Effector memory CD4-positive, alpha-beta T cell (primary cell): ENCODE measurements around the gene C3orf20.

Source experiments
- DNase-seq, 3 donors: peaks; one replicate each; pipeline ENCODE4 v3.0.0-alpha.2; 2020
- H3K27ac ChIP-seq: 2 replicates; pipeline ENCODE4 v1.7.0; 2013; ENCODE audit warnings: mild to moderate bottlenecking, low read length, moderate library complexity; ENCODE audit not compliant: insufficient read depth, poor library complexity, severe bottlenecking
- H3K27me3 ChIP-seq: replicated peaks from 2 replicates; pipeline ENCODE4 v1.7.0; 2013; ENCODE audit warnings: mild to moderate bottlenecking, low read length; ENCODE audit not compliant: insufficient read depth, control insufficient read depth, poor library complexity, severe bottlenecking
- H3K36me3 ChIP-seq: 2 replicates; pipeline ENCODE4 v1.7.0; 2013; ENCODE audit warnings: mild to moderate bottlenecking, low read length, moderate library complexity; ENCODE audit not compliant: control insufficient read depth, insufficient read depth
- H3K4me1 ChIP-seq: 2 replicates; pipeline ENCODE4 v1.7.0; 2013; ENCODE audit warnings: low read length, mild to moderate bottlenecking; ENCODE audit not compliant: control insufficient read depth, insufficient read depth, poor library complexity, severe bottlenecking
- H3K4me3 ChIP-seq: 2 replicates; pipeline ENCODE4 v1.7.0; 2013; ENCODE audit warnings: low read length, low read depth, mild to moderate bottlenecking; ENCODE audit not compliant: insufficient read depth, poor library complexity, severe bottlenecking
- H3K9me3 ChIP-seq: 2 replicates; pipeline ENCODE4 v1.7.0; 2013; ENCODE audit warnings: mild to moderate bottlenecking, low read length, moderate library complexity; ENCODE audit not compliant: control insufficient read depth

The C3orf20 gene

GRCh38 chr3:14689247-14689980 lies 14.5 kb downstream of the C3orf20 start:
- H3K4me1 ChIP-seq = no peaks in the 10 kb centered on the region
- no peak overlapping the region for H3K27ac ChIP-seq
- H3K9me3 ChIP-seq = no peaks in the 10 kb centered on the region
- no peak overlapping the region for H3K4me3 ChIP-seq
- no peaks in the 10 kb centered on the region for H3K27me3 ChIP-seq
- H3K36me3 ChIP-seq = no peaks in the 10 kb centered on the region
- no peak for DNase-seq

GRCh38 chr3:14691239-14691638 lies 16.3 kb downstream of the C3orf20 start:
- Histone ChIP-seq H3K27ac (no peak overlapping the region), H3K9me3 (no peaks in the 10 kb centered on the region), H3K4me1 (no peaks in the 10 kb centered on the region), H3K27me3 (no peaks in the 10 kb centered on the region), H3K36me3 (no peaks in the 10 kb centered on the region), H3K4me3 (no peak overlapping the region)
- DNase-seq = no peak

- no peaks in the 10 kb centered on the region for H3K36me3 ChIP-seq
Measured at GRCh38 chr3:14691719-14692118, 16.8 kb downstream of the C3orf20 start.

GRCh38 chr3:14698601-14699244 lies 23.8 kb downstream of the C3orf20 start:
- no peaks in the 10 kb centered on the region for H3K27me3 ChIP-seq

More at GRCh38 chr3:14691719-14692118, 16.8 kb downstream of the C3orf20 start:
- Histone ChIP-seq H3K9me3 (no peaks in the 10 kb centered on the region), H3K27me3 (no peaks in the 10 kb centered on the region), H3K4me1 (no peaks in the 10 kb centered on the region), H3K4me3 (no peak overlapping the region), H3K27ac (no peak overlapping the region)
- DNase-seq = no peak

GRCh38 chr3:14699643-14700042 lies 24.7 kb downstream of the C3orf20 start:
- H3K27me3 ChIP-seq = no peaks in the 10 kb centered on the region
- no peaks in the 10 kb centered on the region for H3K36me3 ChIP-seq
- DNase-seq = no peak
- H3K4me3 ChIP-seq = no peak overlapping the region
- H3K4me1 ChIP-seq = no peaks in the 10 kb centered on the region
- H3K9me3 ChIP-seq = no peaks in the 10 kb centered on the region
- no peak overlapping the region for H3K27ac ChIP-seq

More at GRCh38 chr3:14698601-14699244, 23.8 kb downstream of the C3orf20 start:
- Histone ChIP-seq H3K36me3 (no peaks in the 10 kb centered on the region), H3K4me1 (no peaks in the 10 kb centered on the region), H3K4me3 (no peak overlapping the region), H3K27ac (no peak overlapping the region), H3K9me3 (no peaks in the 10 kb centered on the region)
- DNase-seq = no peak

GRCh38 chr3:14700891-14701290 lies 25.9 kb downstream of the C3orf20 start:
- H3K27ac ChIP-seq = no peak overlapping the region
- no peak overlapping the region for H3K4me3 ChIP-seq
- no peak for DNase-seq
- no peaks in the 10 kb centered on the region for H3K9me3 ChIP-seq
- no peaks in the 10 kb centered on the region for H3K27me3 ChIP-seq
- no peaks in the 10 kb centered on the region for H3K4me1 ChIP-seq
- no peaks in the 10 kb centered on the region for H3K36me3 ChIP-seq

GRCh38 chr3:14701676-14702075 lies 26.7 kb downstream of the C3orf20 start:
- no peak for DNase-seq
- Histone ChIP-seq H3K27ac (no peak overlapping the region), H3K4me3 (no peak overlapping the region), H3K9me3 (no peaks in the 10 kb centered on the region), H3K27me3 (no peaks in the 10 kb centered on the region), H3K36me3 (no peaks in the 10 kb centered on the region), H3K4me1 (no peaks in the 10 kb centered on the region)

GRCh38 chr3:14703128-14703750 lies 28.3 kb downstream of the C3orf20 start:
- Histone ChIP-seq H3K27me3 (no peaks in the 10 kb centered on the region), H3K9me3 (no peaks in the 10 kb centered on the region), H3K4me3 (no peak overlapping the region), H3K27ac (no peak overlapping the region), H3K36me3 (no peaks in the 10 kb centered on the region), H3K4me1 (no peaks in the 10 kb centered on the region)
- no peak for DNase-seq

GRCh38 chr3:14703791-14704190 lies 28.9 kb downstream of the C3orf20 start:
- Histone ChIP-seq H3K4me1 (no peaks in the 10 kb centered on the region), H3K9me3 (no peaks in the 10 kb centered on the region), H3K36me3 (no peaks in the 10 kb centered on the region), H3K27ac (no peak overlapping the region), H3K4me3 (no peak overlapping the region), H3K27me3 (no peaks in the 10 kb centered on the region)
- no peak for DNase-seq

GRCh38 chr3:14706096-14706495 lies 31.2 kb downstream of the C3orf20 start:
- H3K27ac ChIP-seq = no peak overlapping the region
- DNase-seq = no peak
- no peaks in the 10 kb centered on the region for H3K9me3 ChIP-seq
- no peaks in the 10 kb centered on the region for H3K27me3 ChIP-seq
- H3K4me3 ChIP-seq = no peak overlapping the region
- no peaks in the 10 kb centered on the region for H3K36me3 ChIP-seq
- H3K4me1 ChIP-seq = no peaks in the 10 kb centered on the region
